Subcutaneous adipose tissue (tissue), 4 donors: ENCODE results near the gene FIBP. TPM values are rescaled to one million over a fixed set of nuclear protein-coding genes. Genes with fewer than 3 reads are reported as not detected.

Experiments
- CTCF ChIP-seq: fragments of 450-650 bp; IDR thresholded peaks from one replicate; pipeline ENCODE4 v1.5.1; 2016; ENCODE audit warnings: low read depth, mild to moderate bottlenecking, control low read depth, antibody characterized with exemption, moderate library complexity
- total RNA-seq, 4 donors: library from RNA; depleted of rRNA; stranded (reverse); fragments of >200 nt; gene quantifications; one replicate each; pipeline ENCODE4 v1.1.0, GENCODE V29; 2016

FIBP gene
- total RNA-seq, 4 donors from 2014 or later = 43.8 to 64.2 (median 51.9) TPM

- no peak for TF ChIP-seq CTCF
These were observed 30.2 kb downstream of the FIBP start, which contains the start of gene CFL1 for GRCh38 chr11:65857853-65858680. Gene CFL1 (minus strand): TSS chr11:65858180. CDS start chr11:65858099, 81 bp downstream.

- TF ChIP-seq CTCF = no peak
These were observed 30.8 kb downstream of the FIBP start for GRCh38 chr11:65857500-65857852.

DNA sequence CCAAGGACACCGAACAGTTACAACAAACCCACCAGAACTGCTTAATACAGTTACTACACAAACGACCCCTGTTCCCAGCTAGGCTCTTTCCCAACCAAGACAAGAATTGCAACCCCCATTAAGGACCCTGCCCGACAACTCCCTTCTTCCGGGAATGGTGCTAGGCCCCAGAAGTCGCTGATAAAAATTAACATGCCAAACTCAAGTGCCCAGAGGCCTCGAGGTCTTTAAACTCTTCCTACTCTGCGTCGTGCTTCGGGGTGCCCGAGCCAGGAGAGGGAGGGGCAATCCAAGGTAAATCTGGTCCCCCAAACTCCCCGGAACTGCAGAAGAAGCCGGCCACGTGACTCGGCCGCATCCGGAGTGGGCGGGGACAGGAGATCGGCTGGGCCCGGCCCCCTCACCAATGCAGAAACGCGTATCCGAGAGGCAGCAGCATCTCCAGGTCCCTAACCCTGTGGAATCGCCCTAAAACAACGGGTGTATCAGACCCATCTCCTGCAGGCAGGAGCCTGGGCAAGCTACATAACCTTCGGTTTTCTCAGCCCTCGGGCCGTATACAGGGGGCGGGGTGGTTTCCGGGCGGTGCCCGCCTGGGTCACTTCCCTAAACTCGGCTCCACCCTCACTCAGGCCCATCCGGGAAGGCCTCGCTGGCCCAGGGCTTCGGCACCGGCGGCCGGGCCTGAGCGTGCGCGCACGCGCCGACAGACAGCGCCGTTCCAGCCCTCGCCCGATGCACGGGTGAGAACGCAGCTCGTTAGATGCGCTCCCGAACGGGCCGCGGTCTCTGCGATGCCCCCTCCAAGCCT is 31.4 kb downstream of the FIBP start:
- TF ChIP-seq CTCF = no peak

DNA sequence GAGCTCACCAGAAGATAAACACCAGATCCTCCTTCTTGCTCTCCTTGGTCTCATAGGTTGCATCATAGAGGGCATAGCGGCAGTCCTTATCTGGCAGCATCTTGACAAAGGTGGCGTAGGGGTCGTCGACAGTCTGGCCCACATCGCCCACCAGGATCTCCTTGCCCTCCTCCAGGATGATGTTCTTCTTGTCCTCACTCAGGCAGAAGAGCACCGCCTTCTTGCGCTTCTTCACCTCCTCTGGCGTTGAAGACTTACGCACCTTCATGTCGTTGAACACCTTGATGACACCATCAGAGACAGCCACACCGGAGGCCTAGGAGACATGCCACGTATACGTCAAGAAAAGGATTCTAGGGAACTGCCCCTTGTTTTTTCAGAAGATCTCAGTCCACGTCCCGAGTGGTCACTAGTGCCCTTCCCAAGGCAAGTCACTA is 32.3 kb downstream of the FIBP start:
- TF ChIP-seq CTCF = no peak

- TF ChIP-seq CTCF = no peak
These were observed 33.1 kb downstream of the FIBP start for GRCh38 chr11:65854852-65855837.

DNA sequence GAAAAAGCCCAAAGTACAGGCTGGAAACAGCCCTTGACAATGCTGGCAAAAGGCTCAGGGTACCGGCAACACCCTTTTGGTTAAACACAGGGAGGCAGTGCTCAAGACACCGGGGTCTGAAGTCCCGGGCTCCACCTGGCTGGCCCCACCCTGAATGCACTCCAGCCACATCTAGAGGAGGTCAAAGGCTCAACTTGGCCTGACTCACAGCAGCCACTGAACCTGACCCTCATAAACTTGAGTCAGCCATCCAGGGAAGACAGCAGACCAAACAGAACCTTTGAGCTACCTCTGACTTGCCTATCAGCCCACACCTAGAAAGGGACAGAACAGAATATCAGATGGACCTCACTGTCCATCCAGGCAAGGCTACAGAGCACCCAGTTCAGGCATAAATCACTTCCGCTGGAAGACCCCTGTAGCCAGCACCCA is 34.1 kb downstream of the FIBP start:
- no peak for TF ChIP-seq CTCF
